Measurements from ENCODE around the gene SPARCL1.
"Not testable (repeated sequence)": the region's sequence is repeated elsewhere in the genome, so short reads cannot be mapped to it uniquely, and the experiment has no call there.

SPARCL1 gene

DNA sequence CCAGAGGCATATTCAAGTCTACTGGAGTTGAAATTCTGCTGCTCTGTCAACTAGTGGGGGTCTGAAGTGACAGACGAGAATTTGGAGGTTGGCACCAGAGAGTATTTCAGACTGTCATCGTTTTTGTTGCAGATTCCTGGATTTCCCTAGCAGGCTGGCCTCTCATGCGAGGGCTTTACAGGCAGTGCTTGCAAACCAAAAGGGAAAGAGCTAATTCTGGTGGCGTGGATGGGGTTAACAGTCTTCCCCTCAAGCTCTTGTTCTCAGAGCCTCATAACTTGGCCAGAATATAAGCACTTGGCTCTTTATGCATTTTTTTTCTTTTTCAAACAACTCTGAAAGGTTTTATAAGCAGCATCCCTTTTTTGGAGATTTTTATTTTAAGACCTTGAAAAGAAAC is at the start of gene SPARCL1:
TSS of gene SPARCL1 (minus strand) at position 190 of the 400 bp plus-strand sequence. CDS start 29,802 bp downstream, outside the sequence.
- DNase-seq: no peak

DNA sequence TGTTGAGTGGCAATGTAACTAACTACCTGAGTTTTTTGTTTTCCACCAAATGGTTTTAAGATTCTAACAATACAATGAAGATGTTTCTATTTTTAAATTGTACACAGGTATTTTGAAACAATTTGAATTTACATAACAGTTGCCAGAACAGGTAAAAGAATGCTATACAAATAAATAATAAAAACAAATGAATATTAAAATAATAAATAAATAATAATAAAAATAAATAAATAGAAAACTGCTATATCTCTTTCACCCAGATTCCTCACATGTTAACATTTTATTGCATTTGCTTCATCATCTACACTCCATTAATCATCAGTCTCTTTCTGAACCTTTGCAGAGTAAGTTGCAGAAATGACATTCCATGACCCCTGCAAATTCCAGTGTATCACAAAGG is 46.8 kb upstream of the SPARCL1 start:
- DNase-seq: no peak

- no peak for DNase-seq
Observed at GRCh38 chr4:87575408-87575807, 46.2 kb upstream of the SPARCL1 start.

- DNase-seq: no peak
Observed at GRCh38 chr4:87574996-87575395, 45.8 kb upstream of the SPARCL1 start.

DNA sequence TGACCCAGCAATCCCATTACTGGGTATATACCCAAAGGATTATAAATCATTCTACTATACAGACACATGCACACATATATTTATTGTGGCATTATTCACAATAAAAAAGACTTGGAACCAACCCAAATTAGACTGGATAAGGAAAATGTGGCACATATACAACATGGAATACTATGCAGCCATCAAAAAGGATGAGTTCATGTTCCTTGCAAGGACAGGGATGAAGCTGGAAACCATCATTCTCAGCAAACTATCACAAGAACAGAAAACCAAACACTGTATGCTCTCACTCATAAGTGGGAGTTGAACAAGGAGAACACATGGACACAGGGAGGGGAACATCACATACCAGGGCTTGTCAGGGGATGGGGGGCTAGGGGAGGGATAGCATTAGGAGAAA is 45.2 kb upstream of the SPARCL1 start:
- not testable (repeated sequence) for DNase-seq

DNA sequence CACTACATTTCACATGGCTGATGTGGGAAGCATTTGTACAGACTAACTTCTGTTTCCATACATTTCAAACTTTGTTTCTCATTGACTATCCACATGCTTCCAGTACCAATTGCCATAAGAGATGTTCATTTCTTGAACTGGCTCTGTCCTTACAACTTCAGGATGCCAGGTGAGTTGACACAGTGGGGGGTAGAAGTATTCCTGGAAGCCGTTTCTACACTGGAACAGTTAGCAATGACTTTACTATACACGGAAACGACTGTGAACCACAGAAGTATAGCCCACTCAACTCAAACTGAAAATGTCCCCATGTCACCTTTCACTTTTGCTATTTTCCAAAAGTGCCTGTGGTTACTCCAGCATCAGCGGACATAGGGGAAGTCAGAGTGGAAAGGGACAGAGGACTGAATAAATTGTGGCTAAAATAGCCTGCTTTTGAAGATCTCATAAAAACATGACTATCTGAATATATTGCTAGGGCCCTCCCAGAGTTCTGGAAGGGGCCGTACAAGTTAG is 41.2 kb upstream of the SPARCL1 start:
- DNase-seq: no peak

DNA sequence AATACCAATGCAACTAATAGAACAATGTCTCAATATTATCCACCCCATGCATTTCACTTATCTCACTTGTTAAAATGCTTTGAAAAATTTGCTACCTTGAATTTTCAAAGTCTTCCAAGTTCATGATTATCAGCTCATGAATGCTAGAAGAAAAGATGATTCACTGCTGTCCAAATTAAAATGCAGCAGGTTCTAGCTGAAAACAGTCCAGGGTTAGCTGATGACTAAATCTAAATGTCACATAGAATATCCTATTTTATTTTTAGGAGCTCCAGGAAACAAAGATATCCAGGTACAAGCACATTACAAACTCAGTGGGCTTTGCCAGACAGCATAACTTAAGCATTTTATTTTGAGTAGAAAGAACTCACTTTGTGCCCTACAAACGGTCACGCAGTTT is 38.0 kb upstream of the SPARCL1 start:
- no peak for DNase-seq

GRCh38 chr4:87566276-87566675 is 37.1 kb upstream of the SPARCL1 start:
- no peak for DNase-seq

DNA sequence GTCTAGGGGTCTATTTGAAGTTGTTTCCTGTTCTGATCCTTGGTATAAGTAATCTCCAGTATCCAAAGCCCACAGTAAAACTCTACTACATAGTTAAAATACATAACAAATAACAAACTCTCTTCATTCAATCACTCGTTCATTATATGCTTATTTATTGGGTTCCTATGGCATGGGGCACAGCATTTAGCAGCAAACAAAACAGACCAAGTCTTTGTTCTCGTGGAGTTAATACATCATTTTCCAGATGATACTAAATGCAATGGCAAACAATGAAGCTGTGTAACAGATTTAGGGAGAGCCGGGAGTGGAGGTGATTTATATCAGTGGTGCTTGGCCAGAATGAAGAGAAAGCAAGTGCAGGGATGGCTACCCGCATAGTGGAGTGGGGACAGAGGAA is 36.6 kb upstream of the SPARCL1 start:
- DNase-seq: no peak

DNA sequence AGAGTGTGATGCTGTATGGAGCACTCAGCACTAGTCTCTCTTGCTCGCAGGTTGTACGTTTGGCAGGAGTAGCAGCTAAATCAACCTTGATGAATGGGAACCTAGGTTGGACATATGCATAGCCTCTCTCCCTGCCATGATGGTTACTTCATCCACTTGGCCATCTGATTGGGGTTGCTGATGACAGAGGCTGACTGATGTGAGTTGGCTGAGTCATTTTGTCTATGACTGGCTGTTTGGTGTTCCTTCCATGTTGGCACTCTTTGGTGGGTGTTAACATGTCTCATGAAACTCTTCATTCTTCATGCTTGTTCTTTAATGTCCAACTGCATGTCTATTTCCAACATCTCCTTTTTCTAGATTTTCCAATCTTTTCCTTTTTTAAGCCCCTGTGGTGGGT is 31.6 kb upstream of the SPARCL1 start:
- DNase-seq: no peak

- no peak for DNase-seq
Observed at GRCh38 chr4:87559090-87559837, 30.1 kb upstream of the SPARCL1 start.

- no peak for DNase-seq
Observed at GRCh38 chr4:87557348-87557747, 28.2 kb upstream of the SPARCL1 start.

DNA sequence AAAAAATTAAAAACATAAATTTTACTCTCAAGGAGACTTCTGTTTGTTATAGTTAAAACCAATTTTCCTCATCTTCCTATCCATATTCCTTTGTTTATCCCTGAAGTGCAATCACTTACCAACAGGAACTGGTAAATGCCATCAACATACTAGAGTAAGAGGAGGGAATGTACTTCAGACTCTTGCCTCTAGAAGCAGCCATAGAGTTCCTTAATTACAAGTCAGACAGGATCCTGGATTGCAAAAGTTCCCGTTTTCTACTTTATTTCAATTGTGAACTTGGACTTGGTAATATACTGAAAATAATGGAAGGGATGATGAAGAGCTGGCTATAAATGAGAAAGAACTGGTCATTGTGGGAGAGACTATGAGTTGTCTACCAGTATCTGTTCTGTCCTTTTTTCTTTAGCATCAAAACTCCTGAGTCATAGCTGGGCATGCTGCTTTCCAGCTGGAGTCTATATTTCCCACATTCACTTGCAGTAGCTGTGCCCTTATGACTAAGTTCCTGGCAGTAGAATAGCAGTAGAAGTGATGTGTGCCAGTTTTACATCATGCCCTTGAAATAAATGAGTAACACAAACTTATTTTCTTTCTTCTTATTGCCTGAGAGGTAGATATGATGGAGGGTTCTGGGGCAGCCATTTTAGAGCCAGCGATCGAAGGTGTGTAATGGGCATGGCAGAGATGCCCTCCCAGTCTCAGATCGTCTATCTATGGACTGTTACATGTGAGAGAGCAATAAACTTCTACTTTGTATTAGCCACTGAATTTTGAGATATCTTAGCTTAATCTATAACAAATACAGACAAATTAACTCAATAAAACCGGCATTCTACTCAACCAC is 26.8 kb upstream of the SPARCL1 start:
- peak in 1 of 2 experiments; percentile 2 for DNase-seq

GRCh38 chr4:87553182-87553581 is 24.0 kb upstream of the SPARCL1 start:
- DNase-seq: no peak

DNA sequence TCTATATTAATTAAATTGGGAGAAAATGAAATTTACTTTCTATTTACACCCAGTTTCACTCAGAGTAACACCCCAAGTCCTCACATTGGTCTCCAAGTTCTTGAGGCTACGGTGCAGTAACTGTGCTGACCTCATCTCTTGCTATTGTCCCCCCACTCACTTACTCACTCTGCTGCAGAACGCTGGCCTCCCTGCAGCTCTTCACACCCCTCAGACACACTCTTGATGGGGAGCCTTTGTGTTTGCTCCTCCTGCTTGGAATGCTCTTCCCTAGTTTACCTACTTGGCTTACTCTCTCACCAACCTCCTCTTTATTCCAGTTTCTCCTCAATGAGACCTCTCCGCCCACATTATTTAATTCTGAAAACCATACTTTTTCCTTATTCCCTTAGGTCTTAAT is 22.2 kb upstream of the SPARCL1 start:
- no peak for DNase-seq

DNA sequence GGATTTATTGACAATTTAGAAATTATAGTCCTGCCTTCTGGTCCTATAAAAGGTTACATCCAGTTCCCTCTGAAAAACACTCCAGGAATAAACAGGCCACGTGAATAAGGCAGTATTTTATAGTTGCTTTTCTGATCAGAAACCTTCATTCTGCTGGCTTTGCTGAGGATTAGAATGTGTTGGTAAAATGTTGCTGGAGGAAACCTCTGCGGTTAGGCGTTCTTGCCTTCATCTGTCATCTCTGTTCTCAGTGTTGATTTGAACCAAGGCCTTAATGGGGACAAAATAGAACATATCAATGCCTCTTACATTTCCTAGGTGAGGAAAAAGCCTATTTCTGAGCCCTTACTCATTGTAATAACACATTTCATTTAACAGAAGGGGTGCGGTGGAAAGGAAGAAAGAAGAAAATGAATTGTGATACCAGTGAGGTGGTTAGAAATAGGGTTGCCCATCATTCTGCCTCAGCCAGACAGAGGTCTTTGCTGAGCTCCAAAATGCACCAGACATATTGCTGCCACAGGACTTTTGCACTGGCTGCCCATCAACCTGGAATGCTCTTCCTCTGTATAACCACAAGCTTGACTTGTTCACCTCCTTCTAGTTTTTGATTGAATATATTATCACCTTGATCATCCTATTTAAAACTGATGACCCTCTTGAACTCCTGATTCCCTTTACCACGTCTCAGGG is 18.0 kb upstream of the SPARCL1 start:
- no peak for DNase-seq

GRCh38 chr4:87545052-87545451 is 15.9 kb upstream of the SPARCL1 start:
- DNase-seq: no peak

DNA sequence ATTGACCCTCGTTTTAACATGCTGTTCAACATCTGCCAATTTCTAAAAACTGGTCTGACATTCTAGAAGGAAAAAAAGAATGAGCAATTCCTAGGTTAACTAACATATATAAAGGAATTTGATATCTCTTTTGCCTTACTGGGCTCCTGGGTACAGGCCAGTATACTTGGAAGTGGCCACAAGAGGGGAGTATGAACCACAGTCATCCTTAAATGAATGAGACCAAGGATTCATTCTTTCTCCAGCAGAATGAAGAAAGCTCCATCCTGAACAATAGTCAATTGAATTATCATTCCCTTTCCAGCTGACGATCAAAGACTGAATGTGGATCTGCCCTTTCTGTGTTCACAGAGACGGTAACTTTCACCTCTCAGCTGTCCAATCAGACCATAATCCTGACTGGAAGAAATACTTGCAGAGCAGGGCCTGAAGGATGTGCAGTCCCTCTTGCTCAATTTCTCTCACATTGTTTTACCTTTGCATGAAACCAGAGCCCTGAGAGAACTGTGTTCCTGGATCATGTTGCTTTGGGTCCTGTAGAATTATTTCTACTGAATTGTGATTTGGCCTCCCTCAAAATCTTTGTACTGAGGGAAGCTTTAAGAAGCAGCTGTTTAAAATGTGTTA is 14.8 kb upstream of the SPARCL1 start:
- DNase-seq: peak in 1 of 2 experiments; percentile 9

DNA sequence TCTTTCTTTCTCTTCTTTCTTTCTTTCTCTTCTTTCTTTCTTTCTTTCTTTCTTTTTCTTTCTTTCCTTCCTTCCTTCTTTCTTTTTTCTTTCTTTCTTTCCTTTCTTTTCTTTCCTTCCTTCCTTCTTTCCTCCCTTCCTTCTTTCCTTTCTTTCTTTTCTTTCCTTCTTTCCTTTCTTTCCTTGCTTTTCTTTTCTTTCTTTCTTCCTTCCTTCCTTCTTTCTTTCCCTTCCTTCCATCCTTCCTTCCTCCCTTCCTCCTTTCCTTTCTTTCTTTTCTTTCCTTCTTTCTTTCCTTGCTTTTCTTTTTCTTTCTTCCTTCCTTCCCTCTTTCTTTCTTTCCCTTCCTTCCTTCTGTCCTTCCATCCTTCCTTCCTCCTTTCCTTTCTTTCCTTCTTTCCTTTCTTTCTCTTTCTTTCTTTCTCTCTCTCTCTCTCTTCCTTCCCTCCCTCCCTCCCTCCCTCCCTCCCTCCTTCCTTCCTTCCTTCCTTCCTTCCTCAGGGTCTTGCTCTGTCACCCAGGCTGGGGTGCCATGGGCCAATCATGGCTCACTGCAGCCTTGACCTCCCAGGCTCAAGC is 13.6 kb upstream of the SPARCL1 start:
- no peak for DNase-seq

GRCh38 chr4:87541956-87542709 is 13.0 kb upstream of the SPARCL1 start:
- DNase-seq: no peak

DNA sequence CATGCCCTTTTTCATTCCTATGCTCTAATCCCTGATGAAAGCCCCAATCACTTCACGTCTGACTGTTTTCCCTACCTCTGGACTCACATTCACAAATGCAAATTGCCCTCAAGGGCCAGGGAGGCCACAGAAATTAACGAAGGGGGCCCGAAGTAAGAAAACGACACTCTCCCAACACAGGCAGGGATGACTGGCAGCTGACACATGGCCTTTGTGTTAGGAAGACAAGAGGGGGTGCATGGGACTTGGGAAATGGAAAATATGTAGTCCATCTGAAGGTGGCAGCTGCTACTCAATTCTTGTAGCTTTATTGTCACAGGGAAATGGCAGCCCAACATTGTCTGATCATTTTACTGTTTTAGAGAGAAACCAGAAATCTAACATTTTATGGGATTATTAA is 12.3 kb upstream of the SPARCL1 start:
- no peak for DNase-seq

Measured in SW 1271 (cell line).